DMS 273 treated with DMSO at 0.1 percent for 48 hours (cell line): ENCODE measurements around the gene PRICKLE4.
A peak's percentile ranks its signal among the peaks of the same experiment; 100 is the strongest.

Source experiments
- DNase-seq: peaks from one replicate; lab custom pipeline; 2025; lab: John Stamatoyannopoulos, UW

PRICKLE4 gene

GRCh38 chr6:41771058-41771983 lies 9.3 kb upstream of the PRICKLE4 start:
- DNase-seq, result no peak

- DNase-seq, result no peak
Measured at GRCh38 chr6:41774841-41775240, 5.7 kb upstream of the PRICKLE4 start.

- DNase-seq, result no peak
Measured at GRCh38 chr6:41775293-41775882, 5.2 kb upstream of the PRICKLE4 start.

- DNase-seq, result no peak
Measured at GRCh38 chr6:41777551-41778285, 2.9 kb upstream of the PRICKLE4 start.

GRCh38 chr6:41778895-41779294 lies 1.7 kb upstream of the PRICKLE4 start:
- no peak for DNase-seq

GRCh38 chr6:41779336-41779735 lies 1.2 kb upstream of the PRICKLE4 start:
- no peak for DNase-seq

GRCh38 chr6:41779788-41780550 lies 613 bp upstream of the PRICKLE4 start, which contains the start of gene FRS3:
Gene FRS3 (minus strand): TSS chr6:41779900. CDS start chr6:41776987, 2,913 bp downstream.
- DNase-seq, result peak; percentile 80

GRCh38 chr6:41781366-41781730 lies 766 bp downstream of the PRICKLE4 start:
- DNase-seq, result no peak

- DNase-seq, result no peak
Measured at GRCh38 chr6:41783106-41783780, 2.7 kb downstream of the PRICKLE4 start.

- no peak for DNase-seq
Measured at GRCh38 chr6:41784581-41785171, 4.1 kb downstream of the PRICKLE4 start.

- no peak for DNase-seq
Measured at GRCh38 chr6:41785254-41785653, 4.7 kb downstream of the PRICKLE4 start.

- no peak for DNase-seq
Measured at GRCh38 chr6:41785689-41786450, 5.3 kb downstream of the PRICKLE4 start.

GRCh38 chr6:41786451-41787218 lies 6.1 kb downstream of the PRICKLE4 start:
- DNase-seq, result peak; percentile 54

- DNase-seq, result peak; percentile 82
Measured at GRCh38 chr6:41787219-41787917, 6.8 kb downstream of the PRICKLE4 start, which contains the start of gene TOMM6. Gene TOMM6 (plus strand): TSS chr6:41787694. CDS start chr6:41787698, 4 bp downstream.

GRCh38 chr6:41789390-41789724 lies 8.8 kb downstream of the PRICKLE4 start:
- DNase-seq, result no peak

GRCh38 chr6:41790045-41790444 lies 9.5 kb downstream of the PRICKLE4 start:
- DNase-seq, result no peak

GRCh38 chr6:41791305-41791704 lies 10.7 kb downstream of the PRICKLE4 start:
- no peak for DNase-seq

- no peak for DNase-seq
Measured at GRCh38 chr6:41791984-41792383, 11.4 kb downstream of the PRICKLE4 start.

- no peak for DNase-seq
Measured at GRCh38 chr6:41796474-41796873, 15.9 kb downstream of the PRICKLE4 start.
